Nucleus accumbens (tissue), 56 donors: ENCODE data around the gene DSCAML1.
A peak's percentile ranks its signal among the peaks of the same experiment; 100 is the strongest.

Experiments used
- DNase-seq, 56 donors: peaks; one replicate each; lab custom pipeline; 2025; lab: John Stamatoyannopoulos, UW

Gene DSCAML1

GRCh38 chr11:117380676-117381075 lies 416.3 kb downstream of the DSCAML1 start:
- DNase-seq: no peak

GRCh38 chr11:117378976-117379865 lies 417.8 kb downstream of the DSCAML1 start:
- peak in 10 of 56 donors; percentile 8 to 55 (median 18) for DNase-seq
